NCI-H2227 treated with DMSO at 0.1 percent for 48 hours (cell line): ENCODE measurements around the gene OLFML2B.

ENCODE experiments used
- DNase-seq: peaks from one replicate; lab custom pipeline; 2025; lab: John Stamatoyannopoulos, UW

OLFML2B gene

GRCh38 chr1:161945306-161946060 lies 78.2 kb downstream of the OLFML2B start:
- DNase-seq: no peak

GRCh38 chr1:161944381-161944780 lies 79.3 kb downstream of the OLFML2B start:
- DNase-seq: no peak

- no peak for DNase-seq
Observed at GRCh38 chr1:161943737-161944136, 79.9 kb downstream of the OLFML2B start.

GRCh38 chr1:161941726-161942436 lies 81.8 kb downstream of the OLFML2B start:
- no peak for DNase-seq

GRCh38 chr1:161940866-161941591 lies 82.6 kb downstream of the OLFML2B start:
- DNase-seq: no peak

GRCh38 chr1:161936786-161937185 lies 86.9 kb downstream of the OLFML2B start:
- DNase-seq: no peak

- DNase-seq: no peak
Observed at GRCh38 chr1:161935264-161935663, 88.4 kb downstream of the OLFML2B start.

GRCh38 chr1:161933592-161934588 lies 89.8 kb downstream of the OLFML2B start:
- no peak for DNase-seq
